NB4 (cell line): ENCODE measurements around the gene VANGL2.
"Not testable (repeated sequence)": the region's sequence is repeated elsewhere in the genome, so short reads cannot be mapped to it uniquely, and the experiment has no call there.

ENCODE experiments used
- DNase-seq: peaks from one replicate; pipeline ENCODE4 v3.0.0; 2010; ENCODE audit warnings: low read depth
- H3K4me3 ChIP-seq: one replicate; pipeline ENCODE4 v1.5.1; 2011; ENCODE audit warnings: mild to moderate bottlenecking, low read depth, low read length, moderate library complexity
- MAX ChIP-seq: IDR thresholded peaks from 2 replicates; pipeline ENCODE4 v1.6.1; 2011; ENCODE audit warnings: low read depth, low read length
- MYC ChIP-seq: IDR thresholded peaks from 2 replicates; pipeline ENCODE4 v1.6.1; 2011; ENCODE audit warnings: low read depth, low read length
- POLR2A ChIP-seq: IDR thresholded peaks from 2 replicates; pipeline ENCODE4 v1.6.1; 2011; ENCODE audit warnings: mild to moderate bottlenecking; ENCODE audit not compliant: insufficient read length; ENCODE audit errors: extremely low read depth
- TF ChIP-seq, protein P1 (sequence below): IDR thresholded peaks from one replicate; pipeline ENCODE4 v1.5.1; 2012; ENCODE audit warnings: low read depth, low read length

VANGL2 gene

DNA sequence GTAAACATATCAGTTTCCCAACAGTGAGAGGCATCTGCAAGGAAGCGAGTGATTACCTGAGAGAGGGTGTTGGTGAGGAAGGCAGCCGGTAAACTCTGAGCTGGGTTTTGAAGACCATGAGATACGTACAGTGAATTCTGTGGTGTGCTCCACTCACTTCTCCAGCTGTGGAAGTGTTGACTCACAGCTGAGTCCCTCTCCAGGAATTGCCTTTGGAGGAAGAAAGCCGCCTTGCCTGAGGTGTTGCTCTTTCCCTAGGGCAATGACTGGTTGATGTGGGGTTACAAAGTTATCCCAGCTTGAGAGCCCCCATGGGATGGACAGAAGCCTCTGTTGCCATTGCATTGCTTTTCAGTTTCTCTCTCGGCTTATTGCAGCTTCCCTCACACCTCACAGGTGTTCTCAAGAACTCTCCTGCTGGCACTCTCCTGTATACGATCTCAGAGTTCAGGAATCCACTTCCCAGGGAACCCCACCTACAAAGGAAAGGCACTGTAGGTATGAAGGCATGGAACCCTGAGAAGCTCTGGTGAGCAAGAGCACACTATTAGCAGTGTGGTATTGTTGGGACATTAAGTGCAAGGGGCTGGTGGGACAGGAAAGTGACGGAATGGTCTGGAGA lies 22.7 kb upstream of the VANGL2 start:
- TF ChIP-seq, protein P1, sequence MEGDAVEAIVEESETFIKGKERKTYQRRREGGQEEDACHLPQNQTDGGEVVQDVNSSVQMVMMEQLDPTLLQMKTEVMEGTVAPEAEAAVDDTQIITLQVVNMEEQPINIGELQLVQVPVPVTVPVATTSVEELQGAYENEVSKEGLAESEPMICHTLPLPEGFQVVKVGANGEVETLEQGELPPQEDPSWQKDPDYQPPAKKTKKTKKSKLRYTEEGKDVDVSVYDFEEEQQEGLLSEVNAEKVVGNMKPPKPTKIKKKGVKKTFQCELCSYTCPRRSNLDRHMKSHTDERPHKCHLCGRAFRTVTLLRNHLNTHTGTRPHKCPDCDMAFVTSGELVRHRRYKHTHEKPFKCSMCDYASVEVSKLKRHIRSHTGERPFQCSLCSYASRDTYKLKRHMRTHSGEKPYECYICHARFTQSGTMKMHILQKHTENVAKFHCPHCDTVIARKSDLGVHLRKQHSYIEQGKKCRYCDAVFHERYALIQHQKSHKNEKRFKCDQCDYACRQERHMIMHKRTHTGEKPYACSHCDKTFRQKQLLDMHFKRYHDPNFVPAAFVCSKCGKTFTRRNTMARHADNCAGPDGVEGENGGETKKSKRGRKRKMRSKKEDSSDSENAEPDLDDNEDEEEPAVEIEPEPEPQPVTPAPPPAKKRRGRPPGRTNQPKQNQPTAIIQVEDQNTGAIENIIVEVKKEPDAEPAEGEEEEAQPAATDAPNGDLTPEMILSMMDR, result no peak
- TF ChIP-seq MAX, result no peak
- DNase-seq, result no peak
- H3K4me3 ChIP-seq, result no peak overlapping the region

- DNase-seq, H3K4me3 ChIP-seq: not testable (repeated sequence)
These were observed 15.6 kb upstream of the VANGL2 start for GRCh38 chr1:160384812-160385211.

GRCh38 chr1:160388406-160388805 lies 12.0 kb upstream of the VANGL2 start:
- not testable (repeated sequence) for H3K4me3 ChIP-seq, DNase-seq

GRCh38 chr1:160394673-160395072 lies 5.7 kb upstream of the VANGL2 start:
- no peak for DNase-seq

DNA sequence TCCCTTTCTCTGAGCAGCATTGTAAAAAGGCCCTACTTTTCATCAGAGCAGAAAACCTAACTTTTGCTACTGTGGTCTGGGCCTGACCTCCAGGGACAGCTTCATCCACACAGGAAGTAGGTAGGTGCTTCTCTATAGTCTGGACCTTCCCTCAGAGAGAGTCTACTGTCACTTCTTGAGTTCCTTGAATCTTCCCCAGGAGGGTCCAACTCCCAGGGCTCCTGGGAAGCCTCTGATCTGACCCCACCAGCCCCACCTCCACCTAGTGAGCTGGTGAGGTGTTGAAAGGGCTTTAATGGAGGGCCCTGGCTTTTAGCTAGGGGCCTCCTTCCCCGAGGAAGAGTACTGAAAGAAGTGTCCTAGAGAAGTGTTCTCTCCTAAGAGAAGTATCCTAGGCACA lies 2.7 kb upstream of the VANGL2 start:
- DNase-seq, result no peak
- no peak overlapping the region for H3K4me3 ChIP-seq
- no peak for TF ChIP-seq POLR2A
- TF ChIP-seq, protein P1, result no peak
- no peak for TF ChIP-seq MAX
- no peak for TF ChIP-seq MYC

More at GRCh38 chr1:160394673-160395072, 5.7 kb upstream of the VANGL2 start:
- TF ChIP-seq POLR2A (no peak), MYC (no peak), MAX (no peak)
- TF ChIP-seq, protein P1, result no peak
- H3K4me3 ChIP-seq, result no peak overlapping the region

GRCh38 chr1:160398823-160399222 lies 1.5 kb upstream of the VANGL2 start:
- TF ChIP-seq POLR2A (no peak), MAX (no peak), MYC (no peak)
- TF ChIP-seq, protein P1, result no peak
- no peak for DNase-seq

DNA sequence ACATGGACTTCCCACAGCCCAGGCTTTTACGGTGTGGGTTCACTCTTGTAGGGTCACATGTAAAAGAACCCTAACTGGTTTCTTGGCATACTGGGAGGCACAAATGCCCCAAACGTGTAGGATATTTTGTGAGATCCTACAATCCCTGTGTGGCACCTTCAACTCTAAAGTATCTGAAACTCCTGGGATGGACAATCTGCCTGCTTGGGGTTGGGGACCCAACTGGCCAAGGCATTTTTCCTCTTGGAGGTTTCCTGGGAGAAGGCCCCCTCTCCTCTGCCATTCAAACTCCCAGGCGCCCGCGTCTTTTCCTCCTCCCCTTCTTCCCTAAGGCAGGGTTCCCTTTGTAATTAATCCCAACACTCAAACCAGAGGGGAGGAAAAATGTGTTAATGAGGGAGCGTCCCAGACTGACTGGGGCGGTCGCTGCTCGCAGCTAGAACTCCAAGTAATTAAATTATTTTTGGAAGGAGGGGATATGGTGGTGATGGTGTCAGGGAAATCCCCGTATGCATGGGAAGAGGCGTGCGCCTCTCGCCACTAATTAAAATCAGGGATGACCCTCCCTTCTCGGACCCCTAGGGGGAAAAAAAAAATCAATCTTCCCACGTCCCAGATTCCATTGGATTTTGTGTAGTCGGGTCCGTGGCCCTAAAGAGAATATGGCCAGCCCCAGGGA lies 681 bp upstream of the VANGL2 start:
- H3K4me3 ChIP-seq, result no peak overlapping the region

More at GRCh38 chr1:160398823-160399222, 1.5 kb upstream of the VANGL2 start:
- no peak overlapping the region for H3K4me3 ChIP-seq

More for the DNA sequence above, 681 bp upstream of the VANGL2 start:
- DNase-seq, result no peak
- TF ChIP-seq POLR2A, result no peak
- TF ChIP-seq MYC, result no peak
- TF ChIP-seq MAX, result no peak
- TF ChIP-seq, protein P1, result no peak
